CD4-positive, alpha-beta T cell (primary cell): ENCODE results near the gene RTCB. TPM values are rescaled to one million over a fixed set of nuclear protein-coding genes. Genes with fewer than 3 reads are reported as not detected.
A peak's percentile ranks its signal among the peaks of the same experiment; 100 is the strongest.

Experiments
- ATAC-seq: fragments of 200-7000 bp; cut with Tn5 transposase; one replicate; pipeline ENCODE4 v1.10.0; 2022; ENCODE audit warnings: mild to moderate bottlenecking; ENCODE audit not compliant: poor library complexity
- CTCF ChIA-PET: fragments of 350-600 bp; sonication (Branson Sonifier 250); formaldehyde crosslinking; loops from one replicate; lab custom pipeline; 2021; ENCODE audit warnings: antibody characterized with exemption, inconsistent platforms; lab: Charles Lee
- POLR2A ChIA-PET: fragments of 350-600 bp; sonication (Branson Sonifier 250); formaldehyde crosslinking; loops from one replicate; lab custom pipeline; 2021; ENCODE audit warnings: antibody characterized with exemption, inconsistent platforms; lab: Charles Lee
- DNase-seq, 14 experiments: peaks; one replicate each; pipeline ENCODE4 v3.0.0-alpha.2; 2013 to 2020; ENCODE audit warnings: mixed read lengths in 2 of 14
- H3K27ac ChIP-seq, 2 donors: one replicate each; pipeline versions ENCODE4 v1.5.1 to v1.7.0; 2013; ENCODE audit warnings: low read length in 2 of 2, low read depth in 1 of 2, mild to moderate bottlenecking in 1 of 2
- H3K27me3 ChIP-seq, 2 experiments: 1 replicate in 1 of 2; 2 replicates in 1 of 2; pipeline versions ENCODE4 v1.6.1 to v1.7.0; 2013; ENCODE audit warnings: low read length in 2 of 2, control low read depth in 1 of 2, mild to moderate bottlenecking in 1 of 2, moderate library complexity in 1 of 2; ENCODE audit not compliant: insufficient read depth in 2 of 2, control insufficient read depth in 1 of 2
- H3K36me3 ChIP-seq: one replicate; pipeline ENCODE4 v1.6.1; 2013; ENCODE audit warnings: low read length, control low read depth; ENCODE audit not compliant: insufficient read depth
- H3K4me1 ChIP-seq: one replicate; pipeline ENCODE4 v1.6.1; 2013; ENCODE audit warnings: low read length, control low read depth; ENCODE audit not compliant: insufficient read depth
- H3K4me3 ChIP-seq: one replicate; pipeline ENCODE4 v1.5.1; 2013; ENCODE audit warnings: mild to moderate bottlenecking, low read length, moderate library complexity
- H3K9me3 ChIP-seq, 2 experiments: 1 replicate in 1 of 2; 2 replicates in 1 of 2; pipeline versions ENCODE4 v1.6.1 to v1.7.0; 2013; ENCODE audit warnings: low read length in 2 of 2, mild to moderate bottlenecking in 2 of 2, control low read depth in 1 of 2, moderate library complexity in 1 of 2; ENCODE audit not compliant: control insufficient read depth in 1 of 2, insufficient read depth in 1 of 2
- H3K27ac Mint-ChIP-seq: one replicate; pipeline ENCODE4 v1.8.0; 2020; ENCODE audit warnings: mixed read lengths
- H3K27me3 Mint-ChIP-seq: one replicate; pipeline ENCODE4 v1.8.0; 2021; ENCODE audit warnings: mixed read lengths
- H3K36me3 Mint-ChIP-seq: one replicate; pipeline ENCODE4 v1.8.0; 2021; ENCODE audit warnings: low read depth, mixed read lengths
- H3K4me1 Mint-ChIP-seq: one replicate; pipeline ENCODE4 v1.8.0; 2021; ENCODE audit warnings: low read depth, mixed read lengths
- H3K4me3 Mint-ChIP-seq: one replicate; pipeline ENCODE4 v1.8.0; 2020; ENCODE audit warnings: mild to moderate bottlenecking, mixed read lengths
- H3K9me3 Mint-ChIP-seq: one replicate; pipeline ENCODE4 v1.8.0; 2020; ENCODE audit warnings: mixed read lengths
- CTCF ChIP-seq: fragments of 200-600 bp; IDR thresholded peaks from one replicate; pipeline ENCODE4 v1.8.0; 2022; ENCODE audit warnings: antibody characterized with exemption, mild to moderate bottlenecking
- intact Hi-C, 2 experiments: fragments of 100-400 bp; cut with DNase I in 1 of 2; cut with micrococcal nuclease in 1 of 2; formaldehyde crosslinking; loops; one replicate each; pipeline versions ENCODE4 v1.15.1 to v1.9.0; 2023 to 2025; cut with DNase I, micrococcal nuclease
- total RNA-seq, 174 experiments: library from RNA in 2 of 174; stranded (reverse) in 2 of 174; gene quantifications; one replicate each; pipeline ENCODE4 v1.2.3 and lab custom pipeline; 2021 to 2026

Gene RTCB
- total RNA-seq, 2 experiments from 2014 or later: 30.1 to 36.0 TPM

DNA sequence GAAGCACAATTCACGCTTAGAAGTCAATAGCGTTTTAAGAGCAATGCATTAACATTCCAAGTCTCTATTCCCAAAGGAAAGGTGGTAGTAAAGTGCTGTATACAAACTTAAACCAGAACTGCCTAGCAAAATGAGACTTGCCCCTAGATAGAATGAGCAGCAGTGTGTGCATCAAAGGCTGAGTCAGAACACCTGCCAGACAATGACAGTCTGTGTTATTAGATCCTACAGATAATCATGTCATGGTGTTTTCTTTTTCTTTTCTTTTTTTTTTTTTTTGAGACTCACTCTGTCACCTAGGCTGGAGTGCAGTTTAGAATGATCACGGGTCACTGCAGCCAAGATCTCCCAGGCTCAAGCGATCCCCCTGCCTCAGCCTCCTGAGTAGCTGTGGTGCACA, 1.6 kb downstream of the RTCB start:
- peaks cover 62% of the 10 kb centered on the region for H3K36me3 Mint-ChIP-seq
- ATAC-seq: no peak

GRCh38 chr22:32409977-32410376, 2.1 kb downstream of the RTCB start:
- peaks cover under 1% of the 10 kb centered on the region for H3K27me3 Mint-ChIP-seq
- no peak for TF ChIP-seq CTCF
- Histone ChIP-seq H3K27ac (no peak overlapping the region), H3K4me1 (peaks cover 23% of the 10 kb centered on the region), H3K4me3 (no peak overlapping the region), H3K36me3 (peaks cover 33% of the 10 kb centered on the region), H3K27me3 (no peaks in the 10 kb centered on the region), H3K9me3 (no peaks in the 10 kb centered on the region)
- ATAC-seq (no peak), DNase-seq (no peak)
- intact Hi-C loops: loop anchor here in 1 of 2 experiments (2.0 to 10.0 kb wide), 3 partner anchors 273 to 745 kb away; partner anchors contain the start of genes DEPDC5, PISD and PRR14L
- peak overlapping the region; percentile 98 for H3K4me3 Mint-ChIP-seq
- peaks cover 66% of the 10 kb centered on the region for H3K36me3 Mint-ChIP-seq
- CTCF ChIA-PET: no interaction called here
- POLR2A ChIA-PET: interaction anchor here (0.7 to 1.4 kb wide), 2 partner anchors 66 to 126 kb away, joined by 3 to 4 read pairs; no protein-coding TSS in a partner anchor
- H3K9me3 Mint-ChIP-seq: no peaks in the 10 kb centered on the region
- H3K27ac Mint-ChIP-seq: peak overlapping the region; percentile 85
- peaks cover 56% of the 10 kb centered on the region for H3K4me1 Mint-ChIP-seq

More for the DNA sequence above, 1.6 kb downstream of the RTCB start:
- ChIA-PET POLR2A (interaction anchor here (0.7 to 2.7 kb wide), 3 partner anchors 9 to 126 kb away, joined by 3 to 29 read pairs (median 3); partner anchors contain the start of gene FBXO7), CTCF (interaction anchor here (0.6 to 2.8 kb wide), 2 partner anchors 64 to 691 kb away, joined by 3 to 23 read pairs; partner anchors contain the start of gene FBXO7)
- H3K36me3 ChIP-seq: peaks cover 28% of the 10 kb centered on the region
- Mint-ChIP-seq H3K4me3 (peak overlapping the region; percentile 98), H3K27ac (peak overlapping the region; percentile 85), H3K27me3 (peaks cover 4% of the 10 kb centered on the region), H3K4me1 (peaks cover 56% of the 10 kb centered on the region), H3K9me3 (no peaks in the 10 kb centered on the region)
- no peaks in the 10 kb centered on the region for H3K9me3 ChIP-seq
- DNase-seq: no peak
- TF ChIP-seq CTCF: no peak
- peak overlapping the region; percentile 72 for H3K4me3 ChIP-seq
- no peaks in the 10 kb centered on the region for H3K27me3 ChIP-seq
- intact Hi-C loops: loop anchor here in 1 of 2 experiments (2.0 to 10.0 kb wide), 3 partner anchors 274 to 746 kb away; partner anchors contain the start of genes DEPDC5, PISD and PRR14L
- H3K4me1 ChIP-seq: peaks cover 23% of the 10 kb centered on the region
- no peak overlapping the region for H3K27ac ChIP-seq

DNA sequence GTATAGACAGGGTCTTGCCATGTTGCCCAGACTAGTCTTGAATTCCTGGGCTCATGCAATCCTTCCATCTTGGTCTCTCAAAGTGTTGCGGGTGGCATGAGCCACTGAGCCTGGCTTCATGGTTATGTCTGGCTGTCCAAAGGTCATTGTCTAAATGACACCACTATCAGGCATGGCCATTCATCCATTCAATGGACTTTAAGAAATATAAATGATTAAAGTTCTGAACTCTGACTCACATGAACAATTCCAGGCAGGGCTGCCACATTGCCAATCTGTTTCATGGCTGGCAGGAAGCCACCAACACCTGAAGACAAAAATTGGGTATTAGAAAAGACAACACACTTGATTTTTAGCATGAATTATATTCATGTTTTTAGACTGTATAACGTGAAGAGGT, 4.1 kb downstream of the RTCB start:
- H3K27ac Mint-ChIP-seq: no peak overlapping the region
- no peaks in the 10 kb centered on the region for H3K27me3 Mint-ChIP-seq
- no peak overlapping the region for H3K4me3 ChIP-seq
- intact Hi-C loops: no loop called here
- no peaks in the 10 kb centered on the region for H3K27me3 ChIP-seq
- no peaks in the 10 kb centered on the region for H3K9me3 Mint-ChIP-seq
- H3K4me1 ChIP-seq: peaks cover 23% of the 10 kb centered on the region
- ATAC-seq (no peak), DNase-seq (no peak)
- peaks cover 53% of the 10 kb centered on the region for H3K4me1 Mint-ChIP-seq
- peak overlapping the region; percentile 31 for H3K4me3 Mint-ChIP-seq
- peaks cover 83% of the 10 kb centered on the region for H3K36me3 Mint-ChIP-seq
- CTCF ChIA-PET: no interaction called here
- H3K36me3 ChIP-seq: peaks cover 45% of the 10 kb centered on the region
- TF ChIP-seq CTCF: no peak
- POLR2A ChIA-PET: no interaction called here
- no peak overlapping the region for H3K27ac ChIP-seq
- no peaks in the 10 kb centered on the region for H3K9me3 ChIP-seq
